Esophagus squamous epithelium (tissue), 5 donors: ENCODE data around the gene CD99L2. TPM values are rescaled to one million over a fixed set of nuclear protein-coding genes. Genes with fewer than 3 reads are reported as not detected.

Experiments
- DNase-seq: peaks from one replicate; lab custom pipeline; 2025; lab: John Stamatoyannopoulos, UW
- H3K27ac ChIP-seq, 4 donors: fragments of 200-600 bp; sonication (generic); one replicate each; pipeline ENCODE4 v1.5.1; 2016 to 2019; ENCODE audit warnings: mild to moderate bottlenecking in 1 of 4
- H3K27me3 ChIP-seq, 4 donors: fragments of 200-600 bp; sonication (generic); 1 replicate in 3 of 4; 2 replicates in 1 of 4; pipeline versions ENCODE4 v1.5.1 to v1.6.0; 2017 to 2021; ENCODE audit warnings: antibody characterized with exemption in 1 of 4
- H3K36me3 ChIP-seq, 3 donors: fragments of 200-600 bp; sonication (generic); one replicate each; pipeline ENCODE4 v1.5.1; 2016 to 2019
- H3K4me1 ChIP-seq, 3 donors: fragments of 200-600 bp; sonication (generic); one replicate each; pipeline ENCODE4 v1.5.1; 2017 to 2019
- H3K4me3 ChIP-seq, 4 donors: fragments of 200-600 bp; sonication (generic); 1 replicate in 3 of 4; 2 replicates in 1 of 4; pipeline ENCODE4 v1.5.1; 2016 to 2019; ENCODE audit warnings: mild to moderate bottlenecking in 2 of 4, moderate library complexity in 1 of 4
- H3K9me3 ChIP-seq, 3 donors: fragments of 200-600 bp; sonication (generic); one replicate each; pipeline ENCODE4 v1.5.1; 2016 to 2019
- CTCF ChIP-seq, 6 experiments: fragments of 450-650 bp in 4 of 6; fragments of 200-600 bp in 2 of 6; sonication (generic) in 2 of 6; IDR thresholded peaks; one replicate each; pipeline ENCODE4 v1.5.1; 2016 to 2019; ENCODE audit warnings: antibody characterized with exemption in 6 of 6, mild to moderate bottlenecking in 4 of 6, moderate library complexity in 4 of 6
- POLR2A ChIP-seq, 4 donors: fragments of 450-650 bp; IDR thresholded peaks; one replicate each; pipeline ENCODE4 v1.6.1; 2017; ENCODE audit warnings: antibody characterized with exemption in 4 of 4, mild to moderate bottlenecking in 4 of 4, moderate library complexity in 3 of 4
- WGBS, 2 donors: methylation state at CpG; one replicate each; pipeline ENCODE4 v1.1.5; 2018; 5-methylcytosine and 5-hydroxymethylcytosine counted together
- intact Hi-C: fragments of 100-400 bp; cut with DNase I; formaldehyde crosslinking; loops from one replicate; pipeline ENCODE4 v1.15.0; 2022
- total RNA-seq, 4 donors: library from RNA; depleted of rRNA; stranded (reverse); fragments of >200 nt; gene quantifications; one replicate each; pipeline ENCODE4 v1.1.0, GENCODE V29; 2016
- donor health status: DM: yes; HTN: yes; CAD: no.

CD99L2 gene
- total RNA-seq, 4 donors from 2014 or later, result 3.8 to 21.9 (median 7.7) TPM

GRCh38 chrX:150899191-150899757 lies 806 bp upstream of the CD99L2 start:
- Histone ChIP-seq H3K27ac (peak overlapping the region; percentile 56 to 82 (median 72)), H3K36me3 (no peaks in the 10 kb centered on the region), H3K4me1 (peaks cover 0 to 14% (median 0%) of the 10 kb centered on the region in 3 donors), H3K4me3 (peak overlapping the region; percentile 51 to 77 (median 70)), H3K9me3 (no peaks in the 10 kb centered on the region), H3K27me3 (no peaks in the 10 kb centered on the region)
- 1 to 4% methylated on average over 18 to 26 of the region's 42 CpGs for WGBS, 2 donors
- DNase-seq, result no peak
- intact Hi-C loops, result no loop called here
- TF ChIP-seq CTCF (IDR thresholded peaks at IDR 0.05) (no peak), POLR2A (IDR thresholded peaks at IDR 0.05) (no peak)

DNA sequence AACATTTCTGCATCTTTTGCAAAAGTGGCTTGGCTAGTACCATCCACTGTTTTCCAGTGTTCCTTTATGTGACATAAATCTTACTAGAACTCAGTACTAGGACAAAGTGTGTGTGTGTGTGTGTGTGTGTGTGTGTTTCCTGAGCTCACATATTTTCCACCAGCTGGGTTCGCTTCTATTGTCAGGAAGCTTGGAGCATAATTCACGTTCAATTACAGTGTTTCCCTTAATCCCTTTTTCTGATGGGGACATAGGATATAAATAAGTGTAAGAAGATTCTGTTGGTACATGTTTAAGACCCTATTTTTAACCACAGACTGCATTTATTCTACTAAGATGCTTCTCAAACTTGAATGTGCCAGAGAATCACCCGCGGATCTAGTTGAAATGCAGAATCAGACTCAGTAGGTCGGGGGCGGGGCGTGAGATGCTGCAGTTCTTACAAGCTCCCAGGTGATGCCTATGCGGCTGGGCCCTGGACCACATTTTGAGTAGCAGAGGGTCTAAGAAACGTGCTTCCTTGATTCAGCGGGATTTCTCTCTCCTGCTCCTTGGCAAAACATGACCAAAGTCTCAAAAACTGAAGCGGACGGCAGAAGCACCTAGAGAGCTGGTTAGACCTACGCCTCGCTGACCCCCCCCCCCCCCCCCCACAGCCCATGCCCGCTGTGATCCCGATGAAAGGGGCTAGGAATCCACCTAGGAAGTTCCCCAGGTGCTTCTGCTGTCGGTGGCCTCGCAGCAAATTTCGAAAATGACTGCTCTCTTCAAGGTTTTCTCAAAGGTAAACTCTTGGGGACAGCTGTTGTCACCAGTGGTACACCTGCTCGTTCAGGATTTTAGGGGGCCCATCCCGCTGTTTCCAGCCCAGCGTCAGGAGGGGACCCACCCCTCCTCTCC lies 797 bp downstream of the CD99L2 start:
- intact Hi-C loops, result no loop called here
- DNase-seq, result no peak
- Histone ChIP-seq H3K4me1 (peaks cover 0 to 14% (median 0%) of the 10 kb centered on the region in 3 donors), H3K27me3 (no peaks in the 10 kb centered on the region), H3K36me3 (no peaks in the 10 kb centered on the region), H3K4me3 (peak overlapping the region; percentile 51 to 77 (median 70)), H3K27ac (peak overlapping the region; percentile 74 to 83 (median 80)), H3K9me3 (no peaks in the 10 kb centered on the region)
- no peak for TF ChIP-seq CTCF (IDR thresholded peaks at IDR 0.05)
- 0 to 16% methylated on average over 5 to 8 of the region's 22 CpGs for WGBS, 2 donors

- H3K27ac ChIP-seq, result no peak overlapping the region
- 79 to 93% methylated on average over 4 to 5 of the region's 6 CpGs for WGBS, 2 donors
- H3K36me3 ChIP-seq, result no peaks in the 10 kb centered on the region
- no peak overlapping the region for H3K4me3 ChIP-seq
- no peak for TF ChIP-seq CTCF (IDR thresholded peaks at IDR 0.05)
- no peak for TF ChIP-seq POLR2A (IDR thresholded peaks at IDR 0.05)
- no peaks in the 10 kb centered on the region for H3K9me3 ChIP-seq
- intact Hi-C loops, result no loop called here
- H3K4me1 ChIP-seq, result peaks cover 0 to 14% (median 0%) of the 10 kb centered on the region in 3 donors
- no peaks in the 10 kb centered on the region for H3K27me3 ChIP-seq
- DNase-seq, result no peak
Measured at GRCh38 chrX:150896632-150897031, 1.8 kb downstream of the CD99L2 start.

DNA sequence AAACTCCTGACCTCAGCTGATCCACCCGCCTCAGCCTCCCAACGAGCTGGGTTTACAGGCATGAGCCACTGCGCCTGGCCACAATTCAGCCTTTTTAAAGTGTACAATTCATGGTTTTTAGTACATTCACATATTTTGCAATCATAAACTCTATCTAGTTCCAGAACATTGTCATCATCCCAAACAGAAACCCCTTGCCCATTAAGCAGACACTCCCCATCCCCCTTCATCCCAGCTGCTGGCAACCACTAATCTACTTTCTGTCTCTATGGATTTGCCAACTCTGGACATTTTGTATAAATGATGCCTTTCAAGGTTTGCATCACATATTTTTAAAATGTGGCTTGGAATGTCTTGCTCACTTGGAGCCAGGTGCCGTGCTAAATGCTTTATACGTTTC lies 4.5 kb downstream of the CD99L2 start:
- WGBS, 2 donors, result 87% methylated on average over 5 of the region's 5 CpGs; no CpG with 5 or more reads in 1 of the 2 donors
- Histone ChIP-seq H3K4me3 (no peak overlapping the region), H3K9me3 (no peaks in the 10 kb centered on the region), H3K4me1 (peaks cover 0 to 14% (median 0%) of the 10 kb centered on the region in 3 donors), H3K36me3 (no peaks in the 10 kb centered on the region), H3K27ac (no peak overlapping the region), H3K27me3 (no peaks in the 10 kb centered on the region)
- TF ChIP-seq POLR2A (IDR thresholded peaks at IDR 0.05) (no peak), CTCF (IDR thresholded peaks at IDR 0.05) (no peak)
- intact Hi-C loops, result no loop called here
- no peak for DNase-seq

DNA sequence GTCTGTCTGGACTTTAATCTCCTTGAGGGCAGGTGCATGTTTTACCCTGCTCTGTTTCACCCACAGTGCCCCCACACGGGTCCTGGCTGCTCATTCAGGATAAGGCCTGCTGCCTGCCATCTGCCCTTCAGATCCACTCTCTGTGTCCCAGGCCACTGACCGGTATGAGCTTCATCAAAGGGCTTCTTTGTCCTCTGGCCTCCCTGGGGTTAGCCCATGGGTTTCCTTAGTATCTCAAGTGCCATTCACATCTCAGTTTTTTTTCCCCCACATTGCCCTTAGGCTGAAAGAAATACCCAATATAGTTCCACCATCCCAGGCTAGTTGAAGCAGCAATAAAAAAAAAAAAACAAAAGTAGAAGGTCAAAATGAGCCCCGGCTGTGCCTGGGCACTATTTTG lies 9.3 kb downstream of the CD99L2 start:
- Histone ChIP-seq H3K9me3 (no peaks in the 10 kb centered on the region), H3K27ac (no peak overlapping the region), H3K36me3 (no peaks in the 10 kb centered on the region), H3K4me3 (no peak overlapping the region), H3K4me1 (no peaks in the 10 kb centered on the region), H3K27me3 (no peaks in the 10 kb centered on the region)
- no peak for TF ChIP-seq POLR2A (IDR thresholded peaks at IDR 0.05)
- no peak for TF ChIP-seq CTCF (IDR thresholded peaks at IDR 0.05)
- intact Hi-C loops, result no loop called here
- WGBS, 2 donors, result 71% methylated on average over 3 of the region's 3 CpGs; no CpG with 5 or more reads in 1 of the 2 donors
- DNase-seq, result no peak
